Measurements from ENCODE around the gene EIF3D. TPM values are rescaled to one million over a fixed set of nuclear protein-coding genes. Genes with fewer than 3 reads are reported as not detected.
"Not testable (repeated sequence)": the region's sequence is repeated elsewhere in the genome, so short reads cannot be mapped to it uniquely, and the experiment has no call there.

Gene EIF3D
- total RNA-seq, 6 experiments from 2014 or later, result 34.9 to 141 (median 50.1) TPM

DNA sequence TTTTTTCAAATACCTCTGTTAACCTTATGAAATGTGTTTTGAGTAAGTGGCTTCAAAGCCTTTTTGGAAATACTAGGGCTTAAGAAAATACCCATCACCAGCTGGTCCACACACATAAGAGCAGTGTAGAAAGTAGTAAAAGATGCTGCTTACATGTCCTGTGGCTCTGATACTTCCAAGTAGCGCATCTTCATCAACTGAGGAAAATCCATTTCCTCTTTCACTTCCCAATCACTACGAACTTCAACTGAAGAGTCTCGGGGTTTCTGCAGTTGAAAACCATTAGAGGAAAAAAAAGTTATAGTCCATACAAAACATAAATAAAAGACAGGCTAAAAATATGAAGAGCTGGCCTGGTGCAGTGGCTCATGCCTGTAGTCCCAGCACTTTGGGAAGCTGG, 8.5 kb downstream of the EIF3D start:
- WGBS (ENCODE audit: insufficient coverage, low coverage, low lambda C conversion rate, missing lambda C conversion rate), result 62% methylated on average over 3 of the region's 3 CpGs
- TF ChIP-seq POLR2A (IDR thresholded peaks at IDR 0.05), result no peak
- TF ChIP-seq, protein P1, sequence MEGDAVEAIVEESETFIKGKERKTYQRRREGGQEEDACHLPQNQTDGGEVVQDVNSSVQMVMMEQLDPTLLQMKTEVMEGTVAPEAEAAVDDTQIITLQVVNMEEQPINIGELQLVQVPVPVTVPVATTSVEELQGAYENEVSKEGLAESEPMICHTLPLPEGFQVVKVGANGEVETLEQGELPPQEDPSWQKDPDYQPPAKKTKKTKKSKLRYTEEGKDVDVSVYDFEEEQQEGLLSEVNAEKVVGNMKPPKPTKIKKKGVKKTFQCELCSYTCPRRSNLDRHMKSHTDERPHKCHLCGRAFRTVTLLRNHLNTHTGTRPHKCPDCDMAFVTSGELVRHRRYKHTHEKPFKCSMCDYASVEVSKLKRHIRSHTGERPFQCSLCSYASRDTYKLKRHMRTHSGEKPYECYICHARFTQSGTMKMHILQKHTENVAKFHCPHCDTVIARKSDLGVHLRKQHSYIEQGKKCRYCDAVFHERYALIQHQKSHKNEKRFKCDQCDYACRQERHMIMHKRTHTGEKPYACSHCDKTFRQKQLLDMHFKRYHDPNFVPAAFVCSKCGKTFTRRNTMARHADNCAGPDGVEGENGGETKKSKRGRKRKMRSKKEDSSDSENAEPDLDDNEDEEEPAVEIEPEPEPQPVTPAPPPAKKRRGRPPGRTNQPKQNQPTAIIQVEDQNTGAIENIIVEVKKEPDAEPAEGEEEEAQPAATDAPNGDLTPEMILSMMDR (IDR thresholded peaks at IDR 0.05), result no peak
- H3K27ac ChIP-seq, result no peak overlapping the region
- H3K4me3 ChIP-seq, result no peak overlapping the region
- intact Hi-C loops (cut with DNase I), result no loop called here
- H3K4me1 ChIP-seq, result no peaks in the 10 kb centered on the region
- DNase-seq (no peak), ATAC-seq (peak in 1 of 4 donors; percentile 52)
- peaks cover 12 to 100% (median 69%) of the 10 kb centered on the region in 4 donors for H3K36me3 ChIP-seq
- H3K27me3 ChIP-seq, result no peaks in the 10 kb centered on the region
- H3K9me3 ChIP-seq, result no peaks in the 10 kb centered on the region

DNA sequence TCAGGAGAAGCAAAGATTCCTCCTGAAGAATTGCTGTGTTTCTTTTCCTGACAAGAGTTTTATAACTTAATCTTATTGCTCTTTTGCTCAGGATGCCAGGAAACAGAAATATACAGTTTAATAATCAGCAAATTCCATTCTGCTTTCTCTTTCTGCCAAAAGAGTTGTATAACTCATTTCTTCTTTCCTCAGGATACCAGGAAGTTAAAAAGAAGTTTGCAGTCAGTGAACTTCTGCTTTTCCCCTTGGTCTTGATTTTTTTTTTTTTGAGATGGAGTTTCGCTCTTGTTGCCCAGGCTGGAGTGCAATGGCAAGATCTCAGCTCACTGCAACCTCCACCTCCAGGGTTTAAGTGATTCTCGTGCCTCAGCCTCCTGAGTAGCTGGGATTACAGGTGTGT, 9.1 kb downstream of the EIF3D start:
- peak in 1 of 4 donors; percentile 38 for ATAC-seq

DNA sequence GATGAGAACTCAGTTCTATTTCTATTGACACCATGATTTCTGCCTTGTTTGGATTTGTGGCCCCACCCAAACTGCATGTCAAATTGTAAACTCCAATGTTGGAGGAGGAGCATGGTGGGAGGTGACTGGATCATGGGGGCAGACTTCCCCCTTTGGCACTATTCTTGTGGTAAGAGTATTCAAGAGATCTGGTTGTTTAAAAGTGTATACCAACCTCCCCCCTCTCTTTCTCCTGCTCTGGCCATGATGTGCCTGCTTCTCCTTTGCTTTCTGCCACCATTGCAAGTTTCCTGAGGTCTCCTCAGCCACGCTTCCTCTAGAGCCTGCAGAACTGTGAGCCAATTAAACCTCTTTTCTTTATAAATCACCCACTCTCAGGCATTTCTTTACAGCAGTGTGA, 14.2 kb downstream of the EIF3D start:
- Histone ChIP-seq H3K4me1 (no peaks in the 10 kb centered on the region), H3K36me3 (peaks cover 17 to 95% (median 58%) of the 10 kb centered on the region in 4 donors), H3K27ac (no peak overlapping the region), H3K27me3 (no peaks in the 10 kb centered on the region), H3K4me3 (no peak overlapping the region), H3K9me3 (no peaks in the 10 kb centered on the region)
- TF ChIP-seq, protein P1 (IDR thresholded peaks at IDR 0.05), result no peak
- no peak for TF ChIP-seq POLR2A (IDR thresholded peaks at IDR 0.05)
- ATAC-seq (peak in 1 of 4 donors; percentile 26), DNase-seq (no peak)
- intact Hi-C loops (cut with DNase I), result no loop called here
- 57% methylated on average over 1 of the region's 1 CpG for WGBS (ENCODE audit: insufficient coverage, low coverage, low lambda C conversion rate, missing lambda C conversion rate)

More for the DNA sequence above, 9.1 kb downstream of the EIF3D start:
- H3K27me3 ChIP-seq; H3K4me3 ChIP-seq; intact Hi-C loops (cut with DNase I); H3K4me1 ChIP-seq; H3K9me3 ChIP-seq; H3K27ac ChIP-seq; DNase-seq: not testable (repeated sequence)
- 80% methylated on average over 1 of the region's 2 CpGs for WGBS (ENCODE audit: insufficient coverage, low coverage, low lambda C conversion rate, missing lambda C conversion rate)
- H3K36me3 ChIP-seq, result peaks cover 10 to 100% (median 68%) of the 10 kb centered on the region in 4 donors

DNA sequence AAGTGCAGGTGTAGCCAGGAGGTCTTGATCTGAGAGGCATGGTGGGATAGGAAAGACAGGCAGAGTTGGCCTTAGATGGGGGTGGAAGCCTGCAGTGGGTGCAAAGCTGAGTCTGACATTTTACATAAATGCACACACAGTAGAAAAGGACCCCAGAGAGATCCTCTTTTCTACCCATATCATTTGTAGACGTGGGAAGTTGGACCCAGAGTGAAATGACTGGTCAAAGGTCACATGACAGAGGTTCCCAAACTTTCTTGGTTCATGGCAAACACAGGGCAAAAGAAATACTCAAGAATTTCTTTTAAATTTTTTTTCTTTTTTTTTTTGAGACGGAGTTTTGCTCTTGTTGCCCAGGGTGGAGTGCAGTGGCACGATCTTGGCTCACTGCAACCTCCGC, 16.0 kb downstream of the EIF3D start:
- no peaks in the 10 kb centered on the region for H3K9me3 ChIP-seq
- TF ChIP-seq, protein P1 (IDR thresholded peaks at IDR 0.05), result no peak
- no peak for TF ChIP-seq POLR2A (IDR thresholded peaks at IDR 0.05)
- no peak overlapping the region for H3K27ac ChIP-seq
- H3K36me3 ChIP-seq, result peaks cover 11 to 77% (median 43%) of the 10 kb centered on the region in 4 donors
- no peaks in the 10 kb centered on the region for H3K27me3 ChIP-seq
- DNase-seq (no peak), ATAC-seq (peak in 1 of 4 donors; percentile 19)
- WGBS (ENCODE audit: insufficient coverage, low coverage, low lambda C conversion rate, missing lambda C conversion rate), result 70% methylated on average over 4 of the region's 4 CpGs
- no peak overlapping the region for H3K4me3 ChIP-seq
- H3K4me1 ChIP-seq, result no peaks in the 10 kb centered on the region
- intact Hi-C loops (cut with DNase I), result no loop called here

DNA sequence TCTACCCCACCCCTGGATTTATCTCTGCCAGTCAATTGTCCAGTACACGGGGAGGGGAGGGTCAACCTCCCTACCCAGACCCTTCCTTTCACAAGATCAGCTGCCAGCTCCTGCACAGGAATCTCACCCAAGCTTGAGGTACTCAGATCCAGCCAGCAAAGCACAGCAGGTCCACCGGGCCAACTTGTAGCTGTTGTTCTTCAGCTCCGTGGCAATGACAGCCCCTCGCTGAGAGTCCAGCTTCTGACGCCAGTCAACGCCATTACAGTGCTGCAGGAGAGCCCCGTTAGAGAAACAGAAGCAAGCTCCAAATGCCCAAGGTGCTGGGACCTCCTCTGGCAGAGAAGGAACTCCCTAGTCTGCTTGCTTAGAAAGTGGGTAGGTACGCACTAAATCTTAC, 16.6 kb downstream of the EIF3D start:
- no peak overlapping the region for H3K27ac ChIP-seq
- ATAC-seq (no peak), DNase-seq (no peak)
- intact Hi-C loops (cut with DNase I), result no loop called here
- no peak overlapping the region for H3K4me3 ChIP-seq
- H3K4me1 ChIP-seq, result peaks cover 0 to 4% (median 2%) of the 10 kb centered on the region in 4 donors
- TF ChIP-seq POLR2A (IDR thresholded peaks at IDR 0.05), result no peak
- TF ChIP-seq, protein P1 (IDR thresholded peaks at IDR 0.05), result no peak
- WGBS (ENCODE audit: insufficient coverage, low coverage, low lambda C conversion rate, missing lambda C conversion rate), result 100% methylated on average over 2 of the region's 8 CpGs
- H3K36me3 ChIP-seq, result peaks cover 11 to 70% (median 37%) of the 10 kb centered on the region in 4 donors
- H3K9me3 ChIP-seq, result no peaks in the 10 kb centered on the region
- H3K27me3 ChIP-seq, result no peaks in the 10 kb centered on the region

All from right lobe of liver (tissue), 6 donors.